ENCODE measurements around the gene ARHGAP21. TPM values are rescaled to one million over a fixed set of nuclear protein-coding genes. Genes with fewer than 3 reads are reported as not detected.

ARHGAP21 gene
- total and polyA plus RNA-seq, 9 of the 15 experiments (the other 6 are each of a cell fraction or from before 2014, with no cell fraction given), result 13.6 to 145 (median 60.8) TPM

GRCh38 chr10:24643679-24644209, 79.9 kb downstream of the ARHGAP21 start (continued):
- TF ChIP-seq, protein P1, sequence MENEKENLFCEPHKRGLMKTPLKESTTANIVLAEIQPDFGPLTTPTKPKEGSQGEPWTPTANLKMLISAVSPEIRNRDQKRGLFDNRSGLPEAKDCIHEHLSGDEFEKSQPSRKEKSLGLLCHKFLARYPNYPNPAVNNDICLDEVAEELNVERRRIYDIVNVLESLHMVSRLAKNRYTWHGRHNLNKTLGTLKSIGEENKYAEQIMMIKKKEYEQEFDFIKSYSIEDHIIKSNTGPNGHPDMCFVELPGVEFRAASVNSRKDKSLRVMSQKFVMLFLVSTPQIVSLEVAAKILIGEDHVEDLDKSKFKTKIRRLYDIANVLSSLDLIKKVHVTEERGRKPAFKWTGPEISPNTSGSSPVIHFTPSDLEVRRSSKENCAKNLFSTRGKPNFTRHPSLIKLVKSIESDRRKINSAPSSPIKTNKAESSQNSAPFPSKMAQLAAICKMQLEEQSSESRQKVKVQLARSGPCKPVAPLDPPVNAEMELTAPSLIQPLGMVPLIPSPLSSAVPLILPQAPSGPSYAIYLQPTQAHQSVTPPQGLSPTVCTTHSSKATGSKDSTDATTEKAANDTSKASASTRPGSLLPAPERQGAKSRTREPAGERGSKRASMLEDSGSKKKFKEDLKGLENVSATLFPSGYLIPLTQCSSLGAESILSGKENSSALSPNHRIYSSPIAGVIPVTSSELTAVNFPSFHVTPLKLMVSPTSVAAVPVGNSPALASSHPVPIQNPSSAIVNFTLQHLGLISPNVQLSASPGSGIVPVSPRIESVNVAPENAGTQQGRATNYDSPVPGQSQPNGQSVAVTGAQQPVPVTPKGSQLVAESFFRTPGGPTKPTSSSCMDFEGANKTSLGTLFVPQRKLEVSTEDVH (IDR thresholded peaks at IDR 0.05; ENCODE audit: low read depth, partially characterized antibody), result no peak
- TF ChIP-seq NFRKB (IDR thresholded peaks at IDR 0.05; ENCODE audit: low read depth) (no peak), PYGO2 (tag; IDR thresholded peaks at IDR 0.05) (no peak), ZNF134 (CRISPR knock-in tag; conservative IDR thresholded peaks at IDR 0.05) (no peak), ZNF696 (CRISPR knock-in tag; conservative IDR thresholded peaks at IDR 0.05) (no peak), FOSL1 (tag; conservative IDR thresholded peaks at IDR 0.05) (peak; percentile 59; the same call in 1 of the 2 replicates), MCM2 (IDR thresholded peaks at IDR 0.05; ENCODE audit: low read depth) (no peak), SMARCE1 (IDR thresholded peaks at IDR 0.05) (0 out of 2 replicates have a peak, but pooled peaks have one; percentile 28), ZC3H4 (CRISPR knock-in tag; IDR thresholded peaks at IDR 0.05; ENCODE audit: borderline replicate concordance) (no peak), JUND (IDR thresholded peaks at IDR 0.05; ENCODE audit: borderline replicate concordance, low read depth, low read length) (peak; percentile 86), JUND (tag; IDR thresholded peaks at IDR 0.05; ENCODE audit: borderline replicate concordance, low read depth, low read length) (peak; percentile 52; the same call in 1 of the 3 replicates), SREBF1 (IDR thresholded peaks at IDR 0.05; ENCODE audit: borderline replicate concordance, low read depth, low read length) (no peak), TCFL5 (CRISPR knock-in tag; conservative IDR thresholded peaks at IDR 0.05) (no peak), ZNF143 (CRISPR knock-in tag; IDR thresholded peaks at IDR 0.05) (no peak), ZNF316 (IDR thresholded peaks at IDR 0.05) (no peak), PRPF4 (IDR thresholded peaks at IDR 0.05; ENCODE audit: insufficient read depth, low read depth, low read length, poor library complexity, severe bottlenecking) (no peak), RAD21 (CRISPR knock-in tag; conservative IDR thresholded peaks at IDR 0.05 in 1 of 2, IDR thresholded peaks at IDR 0.05 in 1 of 2) (no peak), NCOA1 (IDR thresholded peaks at IDR 0.05; ENCODE audit: low read depth) (no peak), DPF2 (IDR thresholded peaks at IDR 0.05) (peak; percentile 58), ZNF507 (tag; conservative IDR thresholded peaks at IDR 0.05) (no peak), MEF2A (IDR thresholded peaks at IDR 0.05; ENCODE audit: control insufficient read depth, low read depth, low read length) (no peak), MEIS2 (IDR thresholded peaks at IDR 0.05; ENCODE audit: partially characterized antibody) (peak; percentile 65)
- TF ChIP-seq, protein P2, sequence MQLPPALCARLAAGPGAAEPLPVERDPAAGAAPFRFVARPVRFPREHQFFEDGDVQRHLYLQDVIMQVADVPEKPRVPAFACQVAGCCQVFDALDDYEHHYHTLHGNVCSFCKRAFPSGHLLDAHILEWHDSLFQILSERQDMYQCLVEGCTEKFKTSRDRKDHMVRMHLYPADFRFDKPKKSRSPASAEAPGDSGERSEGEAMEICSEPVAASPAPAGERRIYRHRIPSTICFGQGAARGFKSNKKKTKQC (CRISPR knock-in tag; IDR thresholded peaks at IDR 0.05), result no peak
- TF ChIP-seq, protein P3, sequence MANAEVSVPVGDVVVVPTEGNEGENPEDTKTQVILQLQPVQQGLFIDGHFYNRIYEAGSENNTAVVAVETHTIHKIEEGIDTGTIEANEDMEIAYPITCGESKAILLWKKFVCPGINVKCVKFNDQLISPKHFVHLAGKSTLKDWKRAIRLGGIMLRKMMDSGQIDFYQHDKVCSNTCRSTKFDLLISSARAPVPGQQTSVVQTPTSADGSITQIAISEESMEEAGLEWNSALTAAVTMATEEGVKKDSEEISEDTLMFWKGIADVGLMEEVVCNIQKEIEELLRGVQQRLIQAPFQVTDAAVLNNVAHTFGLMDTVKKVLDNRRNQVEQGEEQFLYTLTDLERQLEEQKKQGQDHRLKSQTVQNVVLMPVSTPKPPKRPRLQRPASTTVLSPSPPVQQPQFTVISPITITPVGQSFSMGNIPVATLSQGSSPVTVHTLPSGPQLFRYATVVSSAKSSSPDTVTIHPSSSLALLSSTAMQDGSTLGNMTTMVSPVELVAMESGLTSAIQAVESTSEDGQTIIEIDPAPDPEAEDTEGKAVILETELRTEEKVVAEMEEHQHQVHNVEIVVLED (CRISPR knock-in tag; IDR thresholded peaks at IDR 0.05), result no peak
